IPS DF 4.7 (cell line): ENCODE data around the gene MVB12B.

ENCODE experiments used
- DNase-seq: peaks from one replicate; pipeline ENCODE4 v3.0.0-alpha.2; 2013; ENCODE audit warnings: low spot score; ENCODE audit errors: extremely low read depth

MVB12B gene

DNA sequence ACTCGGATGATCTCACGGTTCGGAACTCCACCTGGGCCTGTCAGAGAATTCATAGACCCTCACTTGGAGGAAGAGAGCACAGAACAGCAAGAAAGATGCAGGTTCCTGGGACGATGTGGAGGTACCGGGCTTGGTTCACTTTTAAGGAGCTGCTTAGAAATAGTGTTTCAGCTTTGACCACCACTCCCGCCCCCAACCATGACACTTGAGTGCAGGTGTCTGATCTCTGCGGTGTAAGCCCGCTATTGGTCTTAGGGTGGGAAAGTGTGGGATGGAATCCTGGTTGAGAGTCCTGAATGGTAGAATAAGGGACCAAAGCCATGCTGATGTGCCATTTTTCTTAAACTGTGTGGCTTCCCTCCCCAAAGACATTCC lies 189.9 kb downstream of the MVB12B start:
- DNase-seq: no peak

DNA sequence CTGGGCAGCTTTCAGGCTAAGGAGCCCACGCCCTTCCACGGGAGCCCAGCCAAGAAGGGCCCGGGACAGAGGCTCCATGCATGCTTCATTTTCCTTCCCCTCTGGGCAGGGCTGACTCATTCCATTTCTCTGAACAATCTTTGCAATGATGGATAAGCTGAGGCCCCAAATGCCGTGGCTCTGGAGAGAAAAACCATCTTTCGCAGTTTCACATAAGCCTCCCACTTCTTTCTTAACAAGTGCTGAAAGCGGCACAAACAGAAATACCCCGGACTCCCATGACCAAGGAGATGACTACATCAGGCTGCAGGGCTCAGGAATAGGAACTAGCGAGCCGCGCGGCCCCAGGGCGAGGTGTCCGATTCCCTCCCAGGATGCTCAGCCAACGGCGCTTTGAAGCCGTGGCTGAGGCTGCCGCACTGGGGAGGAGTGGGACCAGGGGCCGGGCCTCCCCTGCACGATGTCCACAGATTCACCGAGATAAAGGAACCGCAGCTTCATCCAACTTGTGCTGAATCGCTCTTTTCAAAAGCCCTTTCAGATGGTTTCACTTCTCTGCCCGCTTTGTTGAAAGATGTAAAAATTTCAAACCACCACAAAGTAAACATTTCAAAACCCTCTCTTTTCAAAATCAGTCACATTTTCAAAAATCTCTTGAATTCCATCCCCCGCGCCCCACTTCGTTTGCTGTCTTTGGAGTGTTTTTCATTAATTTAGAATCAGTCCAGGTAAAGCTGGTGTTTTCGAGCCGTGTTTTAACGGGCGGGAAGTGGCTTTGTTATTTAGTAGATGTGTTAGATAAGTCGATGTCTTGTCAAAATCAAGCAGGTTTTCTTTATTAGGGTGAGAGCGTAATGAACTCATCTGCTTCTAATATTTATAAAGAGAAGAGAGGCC lies 190.6 kb downstream of the MVB12B start:
- no peak for DNase-seq

DNA sequence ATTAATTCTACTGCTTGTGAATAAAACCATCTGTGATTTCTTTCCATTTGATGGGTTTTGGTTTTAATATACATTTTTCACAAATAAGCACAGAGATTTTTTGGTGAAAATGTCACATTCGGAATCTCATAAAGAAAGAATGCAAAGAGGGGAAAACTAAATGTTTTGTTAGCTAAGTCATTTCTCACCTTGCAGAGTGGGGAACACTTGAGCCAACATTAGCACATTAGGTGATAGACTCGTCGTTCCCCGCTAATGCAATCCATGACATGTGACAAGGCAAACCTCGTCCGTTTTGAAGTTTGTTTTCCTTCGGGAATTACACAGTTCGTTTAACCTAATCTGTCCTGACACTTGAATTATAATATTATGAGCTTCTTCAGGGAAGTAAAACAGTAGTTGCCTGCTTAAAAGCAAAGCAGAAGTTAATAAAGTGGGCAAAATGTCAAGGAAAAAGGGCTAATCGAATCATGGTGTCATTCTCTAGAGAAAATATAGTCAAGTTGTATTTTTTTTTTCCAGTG lies 191.3 kb downstream of the MVB12B start:
- no peak for DNase-seq

DNA sequence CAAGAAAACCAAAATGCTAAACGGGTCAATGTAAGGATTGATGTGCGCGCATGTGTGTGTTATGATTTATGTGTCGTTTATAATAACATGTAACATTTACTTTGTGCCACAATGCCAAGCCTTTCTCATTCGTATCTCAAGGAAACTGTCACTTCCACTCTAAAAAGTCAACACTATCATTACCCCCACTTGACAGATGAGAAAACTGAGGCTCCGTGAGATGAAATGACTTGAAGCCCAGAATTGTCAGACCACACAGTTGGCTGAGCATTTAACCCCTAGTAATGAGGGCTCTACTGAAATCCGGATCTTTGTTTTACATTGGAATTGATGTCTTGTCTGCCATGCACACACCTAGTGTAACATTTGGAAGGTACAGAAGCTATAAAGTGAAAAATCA lies 192.1 kb downstream of the MVB12B start:
- no peak for DNase-seq

DNA sequence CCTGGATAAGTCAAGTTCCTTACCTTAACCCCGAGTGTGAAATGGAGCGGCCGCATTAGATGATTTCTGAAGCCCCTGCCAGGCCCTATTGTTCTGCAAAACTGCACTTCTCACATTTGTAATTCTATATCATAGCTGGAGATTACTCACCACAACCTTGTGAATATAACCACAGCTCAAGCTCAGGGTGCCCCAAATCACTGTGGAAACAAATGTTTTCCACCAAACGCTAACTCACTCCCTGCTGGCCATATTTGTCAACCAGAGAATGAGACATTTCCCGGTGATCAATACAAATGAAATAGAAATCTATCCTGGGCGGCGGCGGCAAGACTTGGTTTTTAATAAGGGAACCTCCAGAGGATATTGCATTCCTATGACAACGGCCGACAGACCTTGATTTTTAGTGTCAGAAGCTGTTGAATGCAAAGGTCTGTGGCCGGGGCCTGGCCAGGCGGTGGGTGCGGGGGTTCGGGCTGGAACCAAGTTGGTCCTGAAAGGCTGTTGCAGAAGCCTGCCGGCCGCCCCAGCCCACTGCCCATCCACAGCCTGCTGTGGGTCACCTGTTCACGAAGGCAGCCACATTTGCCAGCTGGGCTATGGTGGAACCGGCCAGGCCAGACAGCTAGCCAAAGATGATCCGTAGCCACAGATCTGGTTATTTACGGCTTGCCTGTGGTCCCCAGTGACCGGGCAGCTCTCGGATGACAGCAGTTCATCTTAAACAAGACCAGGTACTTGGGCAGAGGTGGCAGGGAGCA lies 193.2 kb downstream of the MVB12B start:
- no peak for DNase-seq

DNA sequence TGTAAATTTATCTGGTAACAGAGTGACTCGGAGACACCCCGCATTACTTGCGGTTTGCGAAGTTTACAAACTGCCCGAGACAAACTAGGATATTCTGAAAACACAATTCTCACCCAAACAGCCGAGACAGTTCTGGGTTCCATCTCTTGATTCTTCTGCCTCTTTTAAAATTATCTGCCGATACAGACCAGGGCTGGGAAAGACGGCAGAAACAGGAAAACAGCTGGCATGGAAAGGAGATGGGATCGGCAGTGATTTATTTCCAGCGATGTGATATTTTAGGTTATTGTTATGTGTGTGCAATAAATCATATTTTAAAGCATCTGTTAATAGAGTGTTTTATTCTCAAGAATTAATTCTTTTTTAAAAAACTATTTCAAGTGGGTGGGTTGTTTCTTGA lies 193.8 kb downstream of the MVB12B start:
- no peak for DNase-seq

DNA sequence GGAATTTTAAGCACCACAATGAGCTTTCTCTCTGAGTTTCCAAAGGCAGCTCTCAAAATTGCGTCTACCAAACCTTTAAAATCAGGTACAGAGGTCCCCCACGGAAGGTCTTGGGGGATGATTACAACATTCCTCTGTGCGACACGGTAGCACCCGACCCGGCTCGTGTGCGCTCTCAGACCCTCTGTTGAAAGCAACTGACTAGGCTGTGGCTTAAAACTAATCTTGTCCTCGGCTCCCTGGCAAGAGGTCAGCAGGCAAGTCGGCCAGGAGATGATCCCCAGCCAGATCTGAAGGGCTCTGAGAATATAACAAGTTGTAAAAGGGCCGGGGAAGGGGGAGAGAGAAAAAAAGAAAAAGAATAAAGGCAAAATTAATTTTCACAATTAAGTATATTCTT lies 194.5 kb downstream of the MVB12B start:
- no peak for DNase-seq

DNA sequence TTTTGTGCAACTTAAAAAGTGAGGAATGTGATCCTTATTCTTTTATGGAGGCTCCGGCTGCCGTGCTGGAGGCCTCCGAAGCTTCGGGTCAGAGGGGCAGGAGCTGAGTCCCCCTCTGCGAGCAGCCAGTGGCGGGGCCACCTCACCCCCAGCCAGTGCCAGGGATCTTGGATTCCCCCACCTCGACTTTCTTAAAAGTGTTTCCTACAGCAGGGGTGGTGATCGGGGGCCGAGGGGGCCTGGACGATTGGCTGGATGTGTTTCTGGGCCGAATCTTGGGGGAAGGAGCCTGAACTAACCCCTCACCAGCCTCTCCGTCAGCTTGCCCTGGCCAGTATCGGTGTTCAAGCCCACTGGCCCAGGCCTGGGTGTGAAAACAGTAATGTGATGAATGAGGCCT lies 194.9 kb downstream of the MVB12B start:
- DNase-seq: no peak

DNA sequence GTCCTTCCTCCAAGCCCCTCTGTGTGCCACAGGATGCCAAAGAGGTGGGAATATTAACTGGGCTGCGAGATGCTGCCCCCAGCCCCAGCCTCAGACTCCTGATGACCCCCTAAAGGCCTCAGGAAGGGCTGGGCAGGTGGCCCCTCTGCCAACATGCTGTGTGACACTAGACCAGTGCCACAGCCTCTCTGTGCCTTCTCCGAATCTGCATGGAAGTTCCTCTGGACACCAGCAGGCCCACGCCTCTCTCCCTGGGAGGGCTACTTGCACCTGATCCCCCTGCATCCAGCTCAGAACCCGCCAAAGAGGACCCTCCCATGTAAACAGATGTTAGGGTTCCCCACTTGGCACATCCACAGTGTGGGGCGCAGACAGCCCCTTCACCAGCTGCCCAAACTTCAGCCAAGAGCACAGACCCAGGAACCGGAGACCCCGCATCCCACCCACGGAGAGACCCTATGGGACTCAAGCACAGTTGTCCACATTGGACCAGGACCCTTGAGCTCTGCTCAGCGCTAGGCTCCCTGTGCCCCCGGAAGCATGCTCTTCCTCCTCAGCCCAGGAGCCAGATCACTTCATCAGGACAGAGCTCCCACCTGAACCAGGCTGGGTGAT lies 195.5 kb downstream of the MVB12B start:
- no peak for DNase-seq

DNA sequence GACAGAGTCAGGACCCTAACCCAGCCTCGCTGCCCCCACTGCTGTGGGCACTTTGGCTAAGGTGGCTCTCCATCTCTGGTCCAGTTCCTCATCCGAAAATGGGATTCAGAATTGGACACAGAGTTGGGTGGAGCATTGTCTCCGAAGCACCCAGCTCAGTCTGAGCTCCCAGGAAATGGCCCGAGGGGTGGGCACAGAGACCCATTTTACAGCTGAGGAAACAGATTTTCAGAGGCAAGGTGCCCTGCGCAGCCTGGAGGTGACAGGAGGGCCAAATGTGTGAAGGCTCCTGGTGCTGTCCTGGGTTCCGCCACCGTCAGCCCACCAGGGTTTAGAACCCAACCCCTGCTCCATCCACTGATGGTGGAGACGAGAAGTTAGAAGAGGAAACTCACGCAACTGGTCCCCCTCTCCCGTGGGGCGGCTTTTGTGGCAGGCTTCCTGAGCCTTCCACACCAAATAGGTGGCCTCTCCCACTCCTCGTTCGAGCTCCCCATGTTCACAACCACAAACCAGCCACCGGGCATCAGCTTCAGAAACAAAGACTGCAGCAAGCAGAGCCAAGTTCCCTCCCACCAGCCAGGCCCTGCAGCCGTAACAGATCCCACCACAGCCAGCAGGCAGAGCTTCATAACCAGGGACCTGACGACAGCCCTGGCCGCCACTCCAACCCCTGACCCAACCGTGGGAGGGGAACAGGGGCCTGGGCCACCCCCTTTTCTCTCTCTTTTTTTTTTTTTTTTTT lies 196.2 kb downstream of the MVB12B start:
- DNase-seq: no peak

DNA sequence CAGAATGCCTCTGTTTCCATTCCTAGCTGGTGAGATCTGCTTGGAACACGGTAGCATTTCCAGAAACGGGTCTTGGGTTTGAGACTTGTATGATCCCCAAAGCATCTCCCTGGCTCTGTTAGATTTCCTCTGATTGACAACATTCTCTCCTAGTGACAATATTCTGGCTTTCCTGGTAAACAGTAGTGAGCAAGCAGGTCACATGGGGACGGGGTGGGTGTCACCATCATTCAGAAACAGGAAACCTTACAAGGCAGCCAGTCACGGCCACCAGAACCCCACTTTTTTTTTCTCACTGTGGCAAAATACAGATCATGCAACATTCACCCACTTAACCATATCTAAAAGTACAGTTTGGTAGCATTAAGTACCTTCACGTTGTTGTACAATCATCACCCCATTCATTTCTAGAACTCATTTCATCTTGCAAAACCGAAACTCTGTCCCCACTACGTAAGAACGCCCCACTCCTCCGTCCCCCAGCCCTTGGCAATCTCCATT lies 197.0 kb downstream of the MVB12B start:
- DNase-seq: no peak

DNA sequence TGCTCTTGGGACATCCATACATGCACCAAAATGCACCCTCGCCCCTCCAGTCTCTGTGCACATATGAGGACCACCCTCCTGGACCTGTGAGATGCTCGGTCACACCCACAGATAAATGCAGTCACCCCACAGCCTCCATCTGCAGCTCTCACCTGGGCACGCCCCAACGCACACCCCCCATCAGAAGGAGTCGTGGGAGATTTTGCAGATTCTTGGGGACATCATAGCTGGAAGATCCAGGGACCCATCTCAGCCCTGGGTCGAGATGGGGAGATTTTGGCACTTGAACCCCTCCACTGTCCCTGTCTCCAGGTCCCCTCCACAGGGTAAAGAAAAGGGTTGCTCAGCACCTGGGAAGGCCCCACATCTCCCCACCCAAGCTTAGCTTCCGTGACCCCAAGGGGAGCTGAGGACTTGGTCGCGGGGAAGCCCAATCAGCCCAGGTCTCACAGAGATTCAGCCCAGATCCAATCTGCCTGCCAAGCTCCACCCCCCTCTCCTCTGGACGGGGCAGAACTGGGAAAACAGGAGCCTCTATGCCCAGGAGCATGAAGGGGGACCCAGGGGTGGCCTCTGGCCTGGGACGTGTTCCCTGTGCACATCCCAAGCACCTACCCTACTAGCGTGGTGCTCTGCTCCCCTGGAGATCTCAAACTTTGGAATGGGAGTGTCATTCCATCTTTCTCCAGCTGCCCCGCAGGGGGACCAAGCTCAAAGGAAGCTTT lies 197.9 kb downstream of the MVB12B start:
- DNase-seq: no peak

DNA sequence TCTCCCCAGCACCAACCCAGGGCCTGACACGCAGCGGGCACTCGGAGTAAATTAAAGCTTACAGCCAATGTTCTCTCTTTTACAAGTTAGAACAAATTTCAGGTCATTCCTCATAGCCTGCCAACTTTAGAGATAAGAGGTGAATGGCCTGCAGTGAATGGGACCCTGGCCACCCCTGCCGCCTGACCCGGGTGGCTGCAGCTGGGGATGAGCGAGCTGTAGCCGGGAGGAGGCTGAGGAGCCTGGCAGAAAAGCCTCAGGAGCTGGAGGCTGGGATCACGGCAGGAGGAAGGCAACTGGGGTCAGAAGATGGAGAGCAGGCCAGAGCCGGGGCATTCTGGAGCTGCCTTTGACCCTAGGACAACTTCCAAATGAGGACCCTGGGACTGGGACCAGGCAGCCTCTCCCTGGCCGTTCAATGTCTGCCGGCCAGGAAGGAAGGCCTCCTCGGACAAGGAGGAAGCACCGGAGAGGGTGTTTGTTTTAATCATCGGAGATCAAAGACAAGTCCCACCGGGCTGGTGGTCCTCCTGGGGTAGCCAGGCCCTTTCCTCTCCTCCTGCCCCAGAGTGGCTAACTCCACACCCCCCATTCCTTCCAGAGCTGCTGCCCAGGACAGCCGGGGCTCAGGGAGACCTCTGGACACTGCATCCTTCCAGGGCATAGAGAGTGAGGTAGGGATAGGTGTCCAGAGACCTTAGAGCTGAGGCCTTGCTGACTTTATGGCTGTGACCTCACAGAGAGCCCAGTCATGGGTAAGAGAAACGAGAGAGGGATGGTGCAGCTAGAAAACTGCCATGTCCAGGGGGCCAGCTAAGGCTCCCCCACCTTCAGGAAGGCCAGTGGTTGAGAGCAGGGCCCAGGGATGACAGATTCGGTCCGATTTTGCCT lies 199.8 kb downstream of the MVB12B start:
- no peak for DNase-seq

DNA sequence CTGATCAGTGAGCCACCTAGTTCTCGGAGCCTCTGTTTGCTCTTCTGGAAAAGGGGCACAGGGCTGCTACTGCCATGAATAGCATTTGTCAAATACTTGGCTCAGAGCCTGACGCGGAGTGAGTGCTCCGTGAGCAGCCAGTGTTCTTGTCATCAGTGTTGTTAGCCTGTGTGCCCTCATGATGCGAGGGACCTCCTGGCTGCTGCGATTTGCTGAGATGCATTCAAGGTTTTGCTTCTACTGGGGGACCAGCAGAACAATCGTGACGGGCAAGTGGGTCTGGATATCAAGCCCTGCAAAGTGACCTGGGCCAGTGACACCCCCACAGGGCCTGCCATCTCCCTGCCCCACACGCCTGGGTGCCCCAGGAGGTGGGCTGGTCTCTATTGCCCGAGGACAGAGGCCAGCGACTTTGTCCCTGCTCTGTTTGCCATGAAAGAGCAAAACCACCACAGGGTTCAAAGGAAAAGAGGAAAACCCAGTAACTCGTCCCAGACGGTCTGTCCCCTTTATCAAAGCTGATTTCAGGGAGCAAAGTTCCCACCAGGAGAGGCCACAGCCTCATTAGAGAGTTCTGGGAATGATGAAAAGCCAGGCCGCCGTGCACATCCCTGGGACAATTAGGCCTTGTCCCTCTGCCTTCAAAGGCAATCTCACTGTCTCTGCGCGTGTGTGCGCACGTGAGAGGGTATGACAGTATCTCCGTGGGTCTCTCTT lies 200.6 kb downstream of the MVB12B start:
- no peak for DNase-seq

DNA sequence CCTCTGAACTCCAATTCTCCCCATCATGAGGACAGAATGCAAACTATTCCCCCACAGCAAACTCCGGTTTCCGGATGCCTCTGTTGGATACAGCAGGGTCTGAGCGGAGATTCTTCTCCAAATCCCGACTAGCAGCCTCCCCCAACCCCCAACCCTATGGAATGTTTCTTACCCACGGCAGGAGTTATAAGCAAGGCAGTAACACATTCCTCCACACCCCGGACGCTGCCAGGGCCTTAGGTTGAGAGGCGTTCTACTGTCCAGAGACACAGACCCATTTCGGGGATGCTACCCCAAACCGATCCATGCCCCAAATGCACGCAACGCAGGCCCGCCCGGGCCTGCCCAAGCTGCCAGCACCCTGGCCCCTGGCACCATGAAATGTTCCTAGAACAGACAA lies 201.5 kb downstream of the MVB12B start:
- DNase-seq: no peak

DNA sequence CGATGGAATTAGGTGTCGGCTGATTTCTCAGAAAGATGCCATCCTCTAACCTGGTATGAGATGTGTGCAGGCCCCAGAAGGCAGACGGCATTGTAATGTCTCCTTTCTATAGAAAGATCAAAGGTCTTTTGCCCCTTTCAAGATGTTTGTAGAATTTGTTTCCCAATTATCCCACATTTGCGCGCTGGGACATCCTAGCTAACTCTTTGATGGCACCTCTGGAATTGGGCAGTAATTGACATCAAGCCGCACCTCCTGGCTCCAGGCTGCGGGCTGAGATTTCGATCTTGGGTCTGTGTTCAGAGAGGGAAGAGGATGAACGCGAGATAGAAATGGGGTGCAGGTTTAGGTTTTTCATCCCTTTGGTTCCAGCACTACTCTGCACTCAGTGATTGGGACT lies 202.3 kb downstream of the MVB12B start:
- no peak for DNase-seq

DNA sequence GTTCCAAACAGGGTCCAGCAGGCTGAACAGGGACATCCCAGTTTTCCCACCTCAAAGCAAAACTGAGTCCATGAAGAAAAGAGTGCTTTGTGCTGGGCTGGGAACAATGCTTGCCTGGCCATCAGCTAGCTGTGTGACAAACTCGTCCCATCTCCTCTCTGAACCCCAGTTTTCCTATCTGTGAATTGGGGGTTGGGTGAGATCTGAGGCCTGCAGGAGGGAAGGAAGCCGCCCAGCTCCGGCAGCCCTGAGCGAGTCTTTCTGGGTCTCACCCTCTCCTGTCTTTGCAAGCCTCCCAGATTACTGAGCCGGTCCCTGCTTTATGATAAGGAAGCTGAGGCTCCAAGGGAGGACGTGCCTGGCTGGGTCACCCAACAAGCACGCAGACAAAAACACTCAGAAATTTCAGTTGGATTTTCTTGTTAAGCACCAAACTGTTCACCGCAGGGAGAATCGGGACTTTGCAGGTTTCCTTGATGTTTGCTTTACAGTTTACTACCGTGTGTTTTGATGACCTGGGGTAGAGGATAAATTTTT lies 204.5 kb downstream of the MVB12B start:
- DNase-seq: no peak

DNA sequence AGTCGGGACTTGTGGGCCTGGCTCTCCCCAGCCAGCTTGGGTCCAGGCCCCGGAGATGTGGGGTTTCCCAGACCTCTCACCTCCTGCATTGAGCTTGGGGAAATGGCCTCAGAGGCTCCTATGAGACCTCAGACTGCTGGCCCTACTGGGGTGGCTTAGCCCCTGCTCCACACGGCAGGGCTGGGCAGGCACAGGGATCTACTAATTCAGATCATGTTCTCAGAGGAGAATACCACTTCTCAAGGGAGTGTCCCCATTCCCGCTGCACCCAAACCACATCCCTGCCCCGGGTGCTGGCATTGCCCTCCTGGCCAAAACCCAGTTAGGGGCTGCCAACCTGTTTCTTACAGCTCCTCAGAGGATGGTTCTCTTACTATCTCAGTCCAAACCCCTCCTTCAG lies 205.0 kb downstream of the MVB12B start:
- no peak for DNase-seq

DNA sequence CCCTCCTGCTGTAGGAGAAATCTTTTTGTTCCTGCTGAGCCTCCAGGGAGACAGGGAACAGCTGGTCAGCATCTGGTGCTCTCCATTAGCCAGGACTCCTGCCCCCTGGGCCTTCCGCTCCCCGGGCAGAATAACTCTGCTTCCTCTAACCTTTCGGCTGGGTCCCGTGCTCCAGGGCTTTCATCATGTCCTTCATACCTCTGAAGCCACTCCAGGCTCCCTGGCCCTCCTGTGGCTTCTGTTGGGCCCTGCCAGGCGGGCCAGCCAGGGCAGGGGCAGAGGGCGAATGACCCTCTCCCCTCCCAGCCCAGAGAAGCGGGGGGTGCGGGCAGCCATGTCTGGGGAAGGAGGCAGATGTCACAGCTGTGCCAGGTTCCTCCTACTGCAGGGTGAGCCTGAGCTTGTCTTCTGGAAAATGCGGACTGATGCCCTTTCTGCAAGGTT lies 205.4 kb downstream of the MVB12B start:
- DNase-seq: no peak
